Stomach (tissue), 4 donors: ENCODE data around the gene PTPRG.

ENCODE experiments used
- POLR2A ChIP-seq, 4 donors: fragments of 450-650 bp; IDR thresholded peaks; one replicate each; pipeline ENCODE4 v1.6.1; 2016; ENCODE audit warnings: antibody characterized with exemption in 4 of 4, control low read depth in 2 of 4, mild to moderate bottlenecking in 1 of 4, moderate library complexity in 1 of 4
- POLR2AphosphoS5 ChIP-seq, 3 donors: sonication (generic); formaldehyde crosslinking; IDR thresholded peaks; one replicate each; pipeline ENCODE4 v1.6.1; 2016; ENCODE audit warnings: antibody characterized with exemption in 3 of 3
- TF ChIP-seq, protein P1 (sequence below), 7 experiments: fragments of 450-650 bp in 4 of 7; fragments of 200-600 bp in 3 of 7; sonication (generic) in 3 of 7; IDR thresholded peaks; one replicate each; pipeline ENCODE4 v1.5.1; 2016 to 2019; ENCODE audit warnings: antibody characterized with exemption in 7 of 7, control low read depth in 2 of 7, mild to moderate bottlenecking in 1 of 7

DNA sequence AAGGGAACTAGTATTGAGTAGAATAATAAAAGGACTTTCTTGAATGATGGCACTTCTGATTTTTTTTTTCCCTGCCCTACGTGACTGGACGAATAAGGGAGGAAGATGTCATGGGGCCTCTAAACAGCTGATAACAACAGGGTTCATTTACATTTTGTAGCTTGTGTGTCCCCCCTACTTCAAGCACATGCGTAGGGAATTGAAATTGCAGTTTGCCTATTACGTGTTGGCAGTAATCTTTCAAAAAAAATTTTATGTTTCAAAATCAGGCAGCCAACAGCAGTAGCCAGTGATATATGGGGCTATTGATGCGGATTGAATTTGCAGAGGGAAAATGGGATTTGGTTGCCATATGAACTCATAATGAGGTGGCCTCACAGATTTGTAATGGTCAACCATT, 58.7 kb downstream of the PTPRG start:
- TF ChIP-seq, protein P1, sequence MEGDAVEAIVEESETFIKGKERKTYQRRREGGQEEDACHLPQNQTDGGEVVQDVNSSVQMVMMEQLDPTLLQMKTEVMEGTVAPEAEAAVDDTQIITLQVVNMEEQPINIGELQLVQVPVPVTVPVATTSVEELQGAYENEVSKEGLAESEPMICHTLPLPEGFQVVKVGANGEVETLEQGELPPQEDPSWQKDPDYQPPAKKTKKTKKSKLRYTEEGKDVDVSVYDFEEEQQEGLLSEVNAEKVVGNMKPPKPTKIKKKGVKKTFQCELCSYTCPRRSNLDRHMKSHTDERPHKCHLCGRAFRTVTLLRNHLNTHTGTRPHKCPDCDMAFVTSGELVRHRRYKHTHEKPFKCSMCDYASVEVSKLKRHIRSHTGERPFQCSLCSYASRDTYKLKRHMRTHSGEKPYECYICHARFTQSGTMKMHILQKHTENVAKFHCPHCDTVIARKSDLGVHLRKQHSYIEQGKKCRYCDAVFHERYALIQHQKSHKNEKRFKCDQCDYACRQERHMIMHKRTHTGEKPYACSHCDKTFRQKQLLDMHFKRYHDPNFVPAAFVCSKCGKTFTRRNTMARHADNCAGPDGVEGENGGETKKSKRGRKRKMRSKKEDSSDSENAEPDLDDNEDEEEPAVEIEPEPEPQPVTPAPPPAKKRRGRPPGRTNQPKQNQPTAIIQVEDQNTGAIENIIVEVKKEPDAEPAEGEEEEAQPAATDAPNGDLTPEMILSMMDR (IDR thresholded peaks at IDR 0.05): no peak
- TF ChIP-seq POLR2A (IDR thresholded peaks at IDR 0.05) (no peak), POLR2AphosphoS5 (IDR thresholded peaks at IDR 0.05) (no peak)
